PFSK-1 (cell line): Measurements from ENCODE around the gene TMEM255B.

ENCODE experiments used
- FOXP2 ChIP-seq: optimal IDR thresholded peaks from 2 replicates; pipeline ENCODE3; 2011; ENCODE audit warnings: borderline replicate concordance, control low read depth, inconsistent platforms; ENCODE audit not compliant: insufficient read depth; ENCODE audit errors: extremely low read length, extremely low read depth
- POLR2AphosphoS5 ChIP-seq: IDR thresholded peaks from 2 replicates; pipeline ENCODE4 v1.6.1; 2012; ENCODE audit warnings: low read depth, mild to moderate bottlenecking, control low read depth, low read length, moderate library complexity
- REST ChIP-seq, 2 experiments: IDR thresholded peaks; 2 replicates each; pipeline versions ENCODE4 v1.6.1 to v1.8.0; 2011 to 2012; ENCODE audit warnings: low read depth in 2 of 2, low read length in 2 of 2, control low read depth in 1 of 2, inconsistent platforms in 1 of 2, mild to moderate bottlenecking in 1 of 2, moderate library complexity in 1 of 2; ENCODE audit not compliant: insufficient read depth in 1 of 2
- SIN3A ChIP-seq: IDR thresholded peaks from 2 replicates; pipeline ENCODE4 v1.6.1; 2012; ENCODE audit warnings: mild to moderate bottlenecking, low read length, moderate library complexity, borderline replicate concordance; ENCODE audit not compliant: insufficient read depth
- TAF1 ChIP-seq: IDR thresholded peaks from 2 replicates; pipeline ENCODE4 v1.6.1; 2012; ENCODE audit warnings: low read length, control low read depth, borderline replicate concordance; ENCODE audit not compliant: insufficient read depth

DNA sequence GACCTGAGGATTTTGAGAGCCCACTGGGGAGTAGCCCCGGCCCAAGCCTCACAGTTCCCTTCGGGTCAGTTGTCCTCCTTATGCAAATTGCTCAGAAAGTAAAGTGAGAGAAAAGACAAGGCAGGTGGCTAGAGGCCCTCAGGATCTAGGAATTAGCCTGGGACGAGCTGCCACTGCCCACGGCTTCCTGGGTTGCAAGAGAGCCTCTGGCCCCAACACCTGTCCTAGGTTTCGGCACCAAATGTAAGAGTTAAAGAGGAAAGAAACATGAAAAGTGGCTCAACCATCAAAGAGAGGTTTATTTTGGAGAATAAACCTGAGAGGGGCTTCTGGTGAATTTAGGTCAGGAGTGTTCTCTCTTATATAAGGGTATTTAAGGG lies 25.6 kb downstream of the TMEM255B start:
- TF ChIP-seq TAF1 (no peak), POLR2AphosphoS5 (no peak), REST (IDR thresholded peaks at IDR 0.05; ENCODE audit: insufficient read depth in 1 of 2, low read depth in 2 of 2, low read length in 2 of 2) (no peak), SIN3A (no peak), FOXP2 (no peak)
